HepG2 (cell line): Measurements from ENCODE around the gene NDUFS1. TPM values are rescaled to one million over a fixed set of nuclear protein-coding genes. Genes with fewer than 3 reads are reported as not detected.

Experiments
- CREM ChIP-seq, 2 experiments: sonication (generic) in 1 of 2; formaldehyde crosslinking in 1 of 2; IDR thresholded peaks; 2 replicates each; pipeline versions ENCODE4 v1.4.0 to v1.6.1; 2016 to 2020; ENCODE audit warnings: antibody characterized with exemption in 1 of 2, mild to moderate bottlenecking in 1 of 2, missing genetic modification reagents in 1 of 2
- GATAD2A ChIP-seq: IDR thresholded peaks from 2 replicates; pipeline ENCODE4 v1.6.1; 2016
- HDAC2 ChIP-seq: sonication (generic); formaldehyde crosslinking; IDR thresholded peaks from 2 replicates; pipeline ENCODE4 v1.4.0; 2020; ENCODE audit warnings: missing genetic modification reagents
- HMGXB4 ChIP-seq, 2 experiments: sonication (generic) in 1 of 2; formaldehyde crosslinking in 1 of 2; IDR thresholded peaks; 2 replicates each; pipeline versions ENCODE4 v1.4.0 to v1.6.1; 2018 to 2020; ENCODE audit warnings: missing genetic modification reagents in 2 of 2, borderline replicate concordance in 1 of 2, low read depth in 1 of 2, mild to moderate bottlenecking in 1 of 2, missing biosample characterization in 1 of 2
- KDM4B ChIP-seq: sonication (generic); formaldehyde crosslinking; IDR thresholded peaks from 2 replicates; pipeline ENCODE4 v1.4.0; 2020; ENCODE audit warnings: missing genetic modification reagents
- LCORL ChIP-seq, 2 experiments: fragments of 450-650 bp in 1 of 2; sonication (generic) in 1 of 2; formaldehyde crosslinking in 1 of 2; IDR thresholded peaks; 2 replicates each; pipeline versions ENCODE4 v1.5.0 to v1.6.1; 2017 to 2020; ENCODE audit warnings: antibody characterized with exemption in 1 of 2, missing genetic modification reagents in 1 of 2
- MAFF ChIP-seq: IDR thresholded peaks from 2 replicates; pipeline ENCODE4 v1.6.1; 2011; ENCODE audit warnings: low read depth, low read length, improper control_type of control experiment
- MIER3 ChIP-seq: IDR thresholded peaks from 2 replicates; pipeline ENCODE4 v1.6.1; 2016; ENCODE audit warnings: missing compliant biosample characterization, borderline replicate concordance
- NFKB2 ChIP-seq: sonication (generic); formaldehyde crosslinking; IDR thresholded peaks from 2 replicates; pipeline ENCODE4 v1.4.0; 2020; ENCODE audit warnings: missing genetic modification reagents, borderline replicate concordance
- POLR2AphosphoS5 ChIP-seq: IDR thresholded peaks from 2 replicates; pipeline ENCODE4 v1.6.1; 2012; ENCODE audit warnings: low read depth, low read length
- RAD21 ChIP-seq: fragments of 450-650 bp; formaldehyde crosslinking; IDR thresholded peaks from 2 replicates; pipeline ENCODE4 v1.5.0; 2020; ENCODE audit warnings: mild to moderate bottlenecking
- SAP130 ChIP-seq: IDR thresholded peaks from 2 replicates; pipeline ENCODE4 v1.6.1; 2016; ENCODE audit warnings: low read depth
- SMC3 ChIP-seq: IDR thresholded peaks from 2 replicates; pipeline ENCODE4 v1.6.1; 2011; ENCODE audit warnings: low read length, improper control_type of control experiment
- TOE1 ChIP-seq: sonication (generic); formaldehyde crosslinking; IDR thresholded peaks from 2 replicates; pipeline ENCODE4 v1.4.0; 2020; ENCODE audit warnings: mild to moderate bottlenecking, missing genetic modification reagents
- ZBTB37 ChIP-seq: sonication (generic); formaldehyde crosslinking; IDR thresholded peaks from 2 replicates; pipeline ENCODE4 v1.4.0; 2020; ENCODE audit warnings: mild to moderate bottlenecking, missing genetic modification reagents
- ZNF232 ChIP-seq: sonication (generic); formaldehyde crosslinking; IDR thresholded peaks from 2 replicates; pipeline ENCODE4 v1.4.0; 2020; ENCODE audit warnings: missing genetic modification reagents, borderline replicate concordance
- ZNF24 ChIP-seq: fragments of 450-650 bp; IDR thresholded peaks from 2 replicates; pipeline ENCODE4 v1.6.1; 2017; ENCODE audit warnings: antibody characterized with exemption, mild to moderate bottlenecking
- ZNF496 ChIP-seq: sonication (generic); formaldehyde crosslinking; IDR thresholded peaks from 2 replicates; pipeline ENCODE4 v1.8.1; 2023; ENCODE audit warnings: mild to moderate bottlenecking, moderate library complexity, missing genetic modification reagents; ENCODE audit not compliant: insufficient replicate concordance
- polyA plus RNA-seq, 8 experiments: library from polyadenylated mRNA; depleted of rRNA in 3 of 8; stranded (reverse) in 7 of 8; unstranded in 1 of 8; fragments of >200 nt; fragmentation: Illumina TruSeq in 4 of 8; extraction: Trizol in 4 of 8; gene quantifications; 2 replicates each; pipeline versions ENCODE4 v1.2.1 to v1.2.3, GENCODE V29; 2011 to 2016; ENCODE audit warnings: low read depth in 4 of 8, missing spikeins in 1 of 8, mixed read lengths in 1 of 8; ENCODE audit not compliant: insufficient read depth in 1 of 8
- total RNA-seq, 5 experiments: library from RNA; depleted of rRNA; stranded (reverse); fragments of >200 nt; fragmentation: Illumina TruSeq; extraction: Trizol; gene quantifications; 2 replicates each; pipeline ENCODE4 v1.2.3, GENCODE V29; 2016; ENCODE audit warnings: low read depth in 1 of 5

NDUFS1 gene
- total and polyA plus RNA-seq, 2 of the 13 experiments (the other 11 are each of a cell fraction or from before 2014, with no cell fraction given) = 139 to 242 TPM

- no peak for TF ChIP-seq ZBTB37 (CRISPR knock-in tag)
- TF ChIP-seq HMGXB4 (CRISPR knock-in tag; IDR thresholded peaks at IDR 0.05; ENCODE audit: borderline replicate concordance in 1 of 2, low read depth in 1 of 2) = 0 out of 4 replicates have a peak, but pooled peaks of 1 of the 2 experiments have one; percentile 22
- TF ChIP-seq KDM4B = no peak
- TF ChIP-seq HDAC2 (CRISPR knock-in tag) = no peak
- no peak for TF ChIP-seq ZNF496 (CRISPR knock-in tag)
- 0 out of 2 replicates have a peak, but pooled peaks have one; percentile 15 for TF ChIP-seq ZNF24
- 0 out of 2 replicates have a peak, but pooled peaks have one; percentile 12 for TF ChIP-seq SAP130 (CRISPR knock-in tag)
- TF ChIP-seq POLR2AphosphoS5 = peak; percentile 45; the same call in 1 of the 2 replicates
- 0 out of 2 replicates have a peak, but pooled peaks have one; percentile 8 for TF ChIP-seq LCORL (IDR thresholded peaks at IDR 0.05)
- no peak for TF ChIP-seq LCORL (CRISPR knock-in tag; IDR thresholded peaks at IDR 0.05)
- 0 out of 2 replicates have a peak, but pooled peaks have one; percentile 20 for TF ChIP-seq MIER3
- peak; percentile 77; the same call in 1 of the 2 replicates for TF ChIP-seq TOE1 (CRISPR knock-in tag)
- TF ChIP-seq GATAD2A (CRISPR knock-in tag) = 0 out of 2 replicates have a peak, but pooled peaks have one; percentile 25
- TF ChIP-seq MAFF = no peak
- no peak for TF ChIP-seq NFKB2 (CRISPR knock-in tag)
- no peak for TF ChIP-seq ZNF232 (CRISPR knock-in tag)
- peak; percentile 24; the same call in 1 of the 2 replicates for TF ChIP-seq RAD21 (CRISPR knock-in tag)
- peak; percentile 55 for TF ChIP-seq SMC3
- TF ChIP-seq CREM (IDR thresholded peaks at IDR 0.05) = peak; percentile 13; the same call in 1 of the 2 replicates
- no peak for TF ChIP-seq CREM (CRISPR knock-in tag; IDR thresholded peaks at IDR 0.05)
Measured at GRCh38 chr2:206164261-206164862, 5.1 kb upstream of the NDUFS1 start (continued).
